Cardiac septum (tissue), 1 donor: Measurements from ENCODE around the gene SETD3. TPM values are rescaled to one million over a fixed set of nuclear protein-coding genes. Genes with fewer than 3 reads are reported as not detected.

Experiments used
- DNase-seq: peaks from one replicate; pipeline ENCODE4 v3.0.0-alpha.2; 2020; ENCODE audit warnings: low spot score
- intact Hi-C: fragments of 100-400 bp; cut with DNase I; formaldehyde crosslinking; loops from one replicate; pipeline ENCODE4 v1.14.0; 2022
- total RNA-seq: library from RNA; stranded (reverse); fragmentation: NEBNext Ultra II Directional; extraction: Animal tissue kit (Norgen Biotek cat#: 25700); gene quantifications from one replicate; pipeline ENCODE4 v1.2.1, GENCODE V29; 2021
- donor health status: DM: no; HTN: no; CAD: no.

Gene SETD3
- total RNA-seq, 1 donor from 2014 or later = 135 TPM

GRCh38 chr14:99408286-99408970 is 72.2 kb downstream of the SETD3 start:
- intact Hi-C loops = no loop called here
- DNase-seq = no peak

DNA sequence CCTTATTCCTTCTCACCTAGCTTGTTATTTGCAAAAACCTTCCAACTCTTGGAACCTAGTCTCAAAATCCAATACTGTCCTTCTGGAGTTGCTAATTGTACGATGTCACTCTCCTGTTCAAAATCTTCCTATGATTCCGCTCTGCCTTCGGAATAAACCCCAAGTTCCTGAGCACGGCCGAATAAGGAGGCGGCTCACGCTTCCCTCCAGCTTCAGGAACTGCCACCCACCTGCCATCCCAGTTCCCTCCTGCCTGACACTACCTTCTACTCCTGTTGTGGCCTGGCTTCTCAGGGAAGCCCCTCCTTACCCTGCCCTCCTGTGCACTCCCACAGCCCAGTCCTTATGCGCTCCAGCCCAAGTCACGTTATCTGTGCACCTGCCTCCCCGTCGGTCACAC is 73.2 kb downstream of the SETD3 start:
- no peak for DNase-seq
- intact Hi-C loops = no loop called here

DNA sequence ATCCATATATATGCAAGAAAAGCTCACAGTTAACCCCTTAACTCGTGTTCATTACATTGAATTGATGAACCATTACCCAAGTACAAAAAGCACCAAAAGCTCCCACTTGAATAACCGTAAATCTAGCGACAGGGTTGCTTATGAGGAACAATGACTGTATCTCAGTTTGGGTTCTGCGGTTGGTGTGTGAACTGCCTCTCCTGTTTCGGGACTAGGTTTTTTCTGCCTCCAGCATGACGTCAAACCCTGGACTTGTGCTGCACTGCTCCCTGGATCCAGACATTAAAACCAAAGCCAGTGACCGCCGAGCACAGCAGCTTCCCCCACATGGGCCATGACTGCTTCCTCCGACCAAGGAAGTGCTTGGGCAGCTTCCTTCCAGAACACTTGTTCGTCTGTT is 77.7 kb downstream of the SETD3 start:
- intact Hi-C loops = no loop called here
- DNase-seq = no peak

- DNase-seq = no peak
- intact Hi-C loops = no loop called here
Observed at GRCh38 chr14:99402285-99402648, 78.4 kb downstream of the SETD3 start.

GRCh38 chr14:99401621-99402284 is 78.9 kb downstream of the SETD3 start:
- no peak for DNase-seq
- intact Hi-C loops = no loop called here

DNA sequence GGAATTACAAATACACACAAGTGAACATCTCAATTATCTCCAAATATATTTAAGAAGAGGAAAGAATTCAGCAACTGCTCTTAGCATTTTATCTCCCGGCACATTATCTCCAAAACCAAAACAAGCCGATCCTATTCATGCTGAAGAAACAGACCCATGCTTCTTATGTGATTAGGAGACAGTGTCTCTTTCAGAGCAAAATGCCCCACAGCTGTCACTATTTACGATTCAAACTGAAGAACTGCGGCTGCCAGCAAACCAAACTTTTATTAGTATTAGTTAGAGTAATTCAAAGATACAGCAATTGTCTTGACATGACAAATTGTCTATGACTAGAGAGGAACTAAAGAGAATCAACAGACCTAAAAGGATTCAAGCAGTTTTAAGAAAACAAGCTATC is 79.4 kb downstream of the SETD3 start:
- intact Hi-C loops = no loop called here
- no peak for DNase-seq

GRCh38 chr14:99397698-99398097 is 83.0 kb downstream of the SETD3 start:
- intact Hi-C loops = no loop called here
- no peak for DNase-seq

DNA sequence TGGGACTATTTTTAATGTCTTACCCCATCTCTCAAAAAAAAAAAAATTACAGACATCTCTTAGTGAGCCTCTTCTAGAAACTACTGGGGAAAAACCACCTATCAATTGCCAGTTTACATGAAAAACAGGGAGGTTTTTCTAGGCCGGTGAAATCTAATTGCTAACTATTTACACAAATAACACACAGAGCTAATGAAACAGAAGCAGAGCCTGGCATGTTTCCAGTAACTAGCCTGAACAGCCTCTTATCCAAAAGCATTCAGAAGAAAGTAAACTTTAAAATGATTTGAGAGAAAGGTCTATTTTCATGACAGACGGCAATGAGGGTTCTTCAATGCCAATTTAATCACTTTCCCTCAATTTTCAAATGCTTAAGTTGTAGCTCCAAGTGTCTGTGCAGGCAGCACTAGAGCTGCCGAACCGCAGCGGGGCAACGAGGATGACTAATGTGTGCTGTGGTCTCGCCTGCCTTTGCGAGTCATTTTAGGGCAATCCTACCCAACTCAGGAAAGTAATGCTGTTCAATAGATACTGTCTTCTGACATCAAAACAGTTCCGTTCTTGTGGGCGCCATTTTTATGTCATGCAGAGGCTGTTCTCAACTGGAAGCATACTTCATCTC is 84.6 kb downstream of the SETD3 start:
- intact Hi-C loops = no loop called here

GRCh38 chr14:99394602-99395156 is 86.0 kb downstream of the SETD3 start:
- no peak for DNase-seq
- intact Hi-C loops = no loop called here

More for the DNA sequence above, 84.6 kb downstream of the SETD3 start:
- DNase-seq = no peak

- no peak for DNase-seq
- intact Hi-C loops = no loop called here
Observed at GRCh38 chr14:99393059-99393655, 87.5 kb downstream of the SETD3 start.

DNA sequence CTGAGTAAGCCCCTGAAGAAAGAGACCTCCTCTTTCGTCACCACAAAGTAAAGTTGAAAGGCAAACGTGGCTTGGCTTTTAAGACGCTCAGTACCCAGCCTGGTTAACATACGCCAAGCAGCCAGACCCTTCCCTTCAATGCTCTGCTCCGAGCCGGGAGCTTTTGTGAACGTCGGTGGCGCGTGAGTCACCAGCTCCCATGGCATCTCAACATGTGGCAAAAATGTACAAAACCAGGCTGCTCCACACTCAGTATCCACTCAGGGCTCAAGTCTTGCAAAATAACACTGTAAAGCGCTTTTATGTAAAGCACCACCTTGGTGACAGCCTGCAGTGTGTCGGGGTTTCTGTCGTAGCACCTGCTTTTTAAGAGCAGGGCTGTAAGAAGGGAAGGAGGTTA is 89.0 kb downstream of the SETD3 start:
- intact Hi-C loops = no loop called here

GRCh38 chr14:99389174-99389826 is 91.4 kb downstream of the SETD3 start:
- no peak for DNase-seq
- intact Hi-C loops = no loop called here

More for the DNA sequence above, 89.0 kb downstream of the SETD3 start:
- no peak for DNase-seq

- DNase-seq = no peak
- intact Hi-C loops = no loop called here
Observed at GRCh38 chr14:99388286-99388685, 92.4 kb downstream of the SETD3 start.

GRCh38 chr14:99387880-99388279 is 92.8 kb downstream of the SETD3 start:
- no peak for DNase-seq
- intact Hi-C loops = no loop called here

GRCh38 chr14:99384450-99385417 is 95.9 kb downstream of the SETD3 start:
- intact Hi-C loops = no loop called here
- DNase-seq = no peak

DNA sequence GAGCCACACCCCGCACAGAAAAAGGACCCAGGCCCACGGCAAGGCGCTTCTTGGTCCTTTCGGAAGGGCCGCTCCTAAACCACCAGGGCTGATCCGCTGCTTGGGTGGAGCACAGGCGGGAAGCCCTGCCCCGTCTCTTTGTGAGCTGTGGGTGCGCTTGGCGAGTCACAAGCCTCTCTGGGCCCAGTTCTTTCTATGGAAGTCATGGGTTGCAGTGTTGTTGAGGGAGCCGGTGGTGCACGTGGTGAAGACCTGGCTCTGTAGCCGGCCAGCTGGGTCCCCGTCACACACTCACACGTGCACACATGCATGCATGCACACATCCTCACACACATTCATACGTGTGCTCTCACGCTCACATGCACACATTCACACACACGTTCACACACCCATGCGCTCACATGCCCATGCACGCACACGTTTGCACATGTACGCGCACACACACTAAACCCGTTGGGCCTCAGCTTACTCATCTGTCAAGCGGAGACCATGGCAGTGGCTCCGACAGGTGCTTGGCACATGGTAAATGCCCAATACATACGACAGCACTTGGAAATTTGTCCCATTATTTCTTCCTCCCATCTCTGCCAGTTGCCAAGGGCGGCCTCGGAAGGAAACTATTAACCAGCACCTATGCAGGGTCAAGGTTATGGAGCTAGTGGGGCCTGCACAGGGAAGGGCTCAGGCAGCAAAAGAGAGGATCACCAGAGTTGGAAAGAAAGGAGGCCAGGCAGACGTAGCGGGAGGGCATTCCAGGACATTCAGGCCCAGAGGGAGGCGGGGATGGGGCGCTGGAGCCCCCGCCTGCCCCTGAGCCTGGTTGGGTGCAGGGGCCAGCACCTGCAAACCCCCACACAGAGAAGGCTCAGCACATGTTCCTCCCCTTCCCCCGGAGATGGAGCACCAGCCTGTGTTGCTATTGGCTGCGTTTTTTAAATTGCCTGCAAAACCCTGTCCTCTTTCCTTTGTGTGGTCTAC is 96.9 kb downstream of the SETD3 start:
- no peak for DNase-seq
- intact Hi-C loops = no loop called here

GRCh38 chr14:99382781-99383471 is 97.7 kb downstream of the SETD3 start:
- intact Hi-C loops = no loop called here

More at GRCh38 chr14:99382781-99383471, 97.7 kb downstream of the SETD3 start:
- DNase-seq = no peak
